DND-41 (cell line): ENCODE measurements around the gene FZD4.

ENCODE experiments used
- EZH2 ChIP-seq: IDR thresholded peaks from 3 replicates; pipeline ENCODE4 v1.6.1; 2012; ENCODE audit warnings: borderline replicate concordance, low read depth, mild to moderate bottlenecking, moderate library complexity, low read length, inconsistent platforms; ENCODE audit not compliant: severe bottlenecking
- TF ChIP-seq, protein P1 (sequence below): IDR thresholded peaks from 2 replicates; pipeline ENCODE4 v1.5.1; 2012; ENCODE audit warnings: borderline replicate concordance, low read length, moderate library complexity, mild to moderate bottlenecking; ENCODE audit not compliant: poor library complexity, severe bottlenecking; ENCODE audit errors: extremely low read depth

DNA sequence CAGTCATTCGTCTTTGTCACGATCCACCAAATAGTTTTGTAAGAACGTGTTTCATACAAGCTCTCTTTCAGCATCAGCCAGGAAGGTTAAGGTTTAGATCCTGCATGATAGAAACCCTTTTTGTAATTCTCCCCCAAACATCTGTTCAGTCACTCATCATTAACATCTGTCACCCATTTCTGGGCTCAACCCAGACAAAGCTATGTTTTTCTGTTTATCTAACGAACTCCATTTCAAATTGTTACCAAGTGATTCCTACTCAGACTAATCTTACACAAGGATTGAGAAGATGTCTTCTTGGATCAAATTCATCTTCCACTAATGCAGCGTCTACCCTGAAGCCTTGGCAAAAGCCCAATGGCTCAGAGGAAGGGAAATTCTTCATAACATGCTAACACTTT lies 58.8 kb downstream of the FZD4 start:
- no peak for TF ChIP-seq EZH2
- TF ChIP-seq, protein P1, sequence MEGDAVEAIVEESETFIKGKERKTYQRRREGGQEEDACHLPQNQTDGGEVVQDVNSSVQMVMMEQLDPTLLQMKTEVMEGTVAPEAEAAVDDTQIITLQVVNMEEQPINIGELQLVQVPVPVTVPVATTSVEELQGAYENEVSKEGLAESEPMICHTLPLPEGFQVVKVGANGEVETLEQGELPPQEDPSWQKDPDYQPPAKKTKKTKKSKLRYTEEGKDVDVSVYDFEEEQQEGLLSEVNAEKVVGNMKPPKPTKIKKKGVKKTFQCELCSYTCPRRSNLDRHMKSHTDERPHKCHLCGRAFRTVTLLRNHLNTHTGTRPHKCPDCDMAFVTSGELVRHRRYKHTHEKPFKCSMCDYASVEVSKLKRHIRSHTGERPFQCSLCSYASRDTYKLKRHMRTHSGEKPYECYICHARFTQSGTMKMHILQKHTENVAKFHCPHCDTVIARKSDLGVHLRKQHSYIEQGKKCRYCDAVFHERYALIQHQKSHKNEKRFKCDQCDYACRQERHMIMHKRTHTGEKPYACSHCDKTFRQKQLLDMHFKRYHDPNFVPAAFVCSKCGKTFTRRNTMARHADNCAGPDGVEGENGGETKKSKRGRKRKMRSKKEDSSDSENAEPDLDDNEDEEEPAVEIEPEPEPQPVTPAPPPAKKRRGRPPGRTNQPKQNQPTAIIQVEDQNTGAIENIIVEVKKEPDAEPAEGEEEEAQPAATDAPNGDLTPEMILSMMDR: no peak
